Prostate gland (tissue), 2 donors: ENCODE data around the gene GIT1.

Source experiments
- CTCF ChIP-seq, 4 experiments: fragments of 200-600 bp in 2 of 4; fragments of 450-650 bp in 2 of 4; sonication (generic) in 2 of 4; IDR thresholded peaks; 1 replicate in 3 of 4; 2 replicates in 1 of 4; pipeline ENCODE4 v1.5.1; 2016 to 2019; ENCODE audit warnings: antibody characterized with exemption in 4 of 4, mild to moderate bottlenecking in 2 of 4, moderate library complexity in 2 of 4
- POLR2A ChIP-seq: fragments of 450-650 bp; IDR thresholded peaks from one replicate; pipeline ENCODE4 v1.6.1; 2016; ENCODE audit warnings: antibody characterized with exemption, mild to moderate bottlenecking
- POLR2AphosphoS5 ChIP-seq: sonication (generic); formaldehyde crosslinking; IDR thresholded peaks from one replicate; pipeline ENCODE4 v1.6.1; 2017; ENCODE audit warnings: antibody characterized with exemption

GRCh38 chr17:29583324-29584248, 5.9 kb downstream of the GIT1 start:
- no peak for TF ChIP-seq CTCF (IDR thresholded peaks at IDR 0.05)
- no peak for TF ChIP-seq POLR2AphosphoS5
- no peak for TF ChIP-seq POLR2A
